NCI-H187 treated with DMSO at 0.1 percent for 48 hours (cell line): ENCODE results near the gene DTWD1.
"Not testable (repeated sequence)": the region's sequence is repeated elsewhere in the genome, so short reads cannot be mapped to it uniquely, and the experiment has no call there.

Experiments used
- DNase-seq: peaks from one replicate; lab custom pipeline; 2025; lab: John Stamatoyannopoulos, UW

Gene DTWD1

GRCh38 chr15:49646891-49647290, 26.0 kb downstream of the DTWD1 start:
- no peak for DNase-seq

- no peak for DNase-seq
Observed at GRCh38 chr15:49649987-49650386, 29.1 kb downstream of the DTWD1 start.

- DNase-seq, result no peak
Observed at GRCh38 chr15:49650676-49651075, 29.8 kb downstream of the DTWD1 start.

- no peak for DNase-seq
Observed at GRCh38 chr15:49652922-49653321, 32.1 kb downstream of the DTWD1 start.

- no peak for DNase-seq
Observed at GRCh38 chr15:49656734-49657133, 35.9 kb downstream of the DTWD1 start.

GRCh38 chr15:49664716-49665115, 43.9 kb downstream of the DTWD1 start:
- no peak for DNase-seq

GRCh38 chr15:49666486-49666885, 45.6 kb downstream of the DTWD1 start:
- DNase-seq, result not testable (repeated sequence)

GRCh38 chr15:49669288-49669687, 48.4 kb downstream of the DTWD1 start:
- no peak for DNase-seq

- DNase-seq, result no peak
Observed at GRCh38 chr15:49673861-49674260, 53.0 kb downstream of the DTWD1 start.

- no peak for DNase-seq
Observed at GRCh38 chr15:49674370-49674769, 53.5 kb downstream of the DTWD1 start.

GRCh38 chr15:49675041-49675440, 54.2 kb downstream of the DTWD1 start:
- DNase-seq, result no peak

GRCh38 chr15:49678655-49679054, 57.8 kb downstream of the DTWD1 start:
- DNase-seq, result no peak

GRCh38 chr15:49686599-49686998, 65.8 kb downstream of the DTWD1 start:
- DNase-seq, result no peak

GRCh38 chr15:49688135-49688790, 67.4 kb downstream of the DTWD1 start:
- no peak for DNase-seq

- DNase-seq, result no peak
Observed at GRCh38 chr15:49692514-49693090, 71.8 kb downstream of the DTWD1 start.

- DNase-seq, result no peak
Observed at GRCh38 chr15:49693498-49693897, 72.7 kb downstream of the DTWD1 start.

- DNase-seq, result no peak
Observed at GRCh38 chr15:49696433-49696832, 75.6 kb downstream of the DTWD1 start.

- DNase-seq, result no peak
Observed at GRCh38 chr15:49697121-49697520, 76.3 kb downstream of the DTWD1 start.

- not testable (repeated sequence) for DNase-seq
Observed at GRCh38 chr15:49702982-49703381, 82.1 kb downstream of the DTWD1 start.
